ENCODE results near the gene LHPP.

LHPP gene

GRCh38 chr10:124625831-124626238 is 164.2 kb downstream of the LHPP start:
- DNase-seq (ENCODE audit: low spot score): no peak

GRCh38 chr10:124626759-124627380 is 165.2 kb downstream of the LHPP start:
- peak; percentile 93 for DNase-seq (ENCODE audit: low spot score)

- no peak for DNase-seq (ENCODE audit: low spot score)
These were observed 166.4 kb downstream of the LHPP start for GRCh38 chr10:124627866-124628675.

GRCh38 chr10:124628676-124629021 is 167.0 kb downstream of the LHPP start:
- DNase-seq (ENCODE audit: low spot score): no peak

- no peak for DNase-seq (ENCODE audit: low spot score)
These were observed 167.8 kb downstream of the LHPP start for GRCh38 chr10:124629415-124629814.

- DNase-seq (ENCODE audit: low spot score): no peak
These were observed 168.2 kb downstream of the LHPP start for GRCh38 chr10:124629842-124630241.

- no peak for DNase-seq (ENCODE audit: low spot score)
These were observed 168.9 kb downstream of the LHPP start for GRCh38 chr10:124630551-124630950.

GRCh38 chr10:124632064-124632531 is 170.5 kb downstream of the LHPP start:
- no peak for DNase-seq (ENCODE audit: low spot score)

- DNase-seq (ENCODE audit: low spot score): no peak
These were observed 170.9 kb downstream of the LHPP start for GRCh38 chr10:124632566-124632965.

GRCh38 chr10:124636271-124636995 is 174.8 kb downstream of the LHPP start:
- DNase-seq (ENCODE audit: low spot score): no peak

GRCh38 chr10:124637091-124637700 is 175.6 kb downstream of the LHPP start:
- no peak for DNase-seq (ENCODE audit: low spot score)

- DNase-seq (ENCODE audit: low spot score): no peak
These were observed 176.1 kb downstream of the LHPP start for GRCh38 chr10:124637746-124638145.

- no peak for DNase-seq (ENCODE audit: low spot score)
These were observed 177.6 kb downstream of the LHPP start for GRCh38 chr10:124639206-124639605.

GRCh38 chr10:124639646-124640045 is 178.0 kb downstream of the LHPP start:
- DNase-seq (ENCODE audit: low spot score): no peak

- no peak for DNase-seq (ENCODE audit: low spot score)
These were observed 178.4 kb downstream of the LHPP start for GRCh38 chr10:124640056-124640455.

- DNase-seq (ENCODE audit: low spot score): no peak
These were observed 179.1 kb downstream of the LHPP start for GRCh38 chr10:124640538-124641231.

GRCh38 chr10:124641282-124642087 is 179.9 kb downstream of the LHPP start:
- DNase-seq (ENCODE audit: low spot score): no peak

- no peak for DNase-seq (ENCODE audit: low spot score)
These were observed 180.6 kb downstream of the LHPP start for GRCh38 chr10:124642088-124642710.

- no peak for DNase-seq (ENCODE audit: low spot score)
These were observed 181.8 kb downstream of the LHPP start for GRCh38 chr10:124643330-124644009.

GRCh38 chr10:124644236-124644635 is 182.6 kb downstream of the LHPP start:
- no peak for DNase-seq (ENCODE audit: low spot score)

Data from SW480 (cell line).